Neutrophil (primary cell): Measurements from ENCODE around the gene SRSF6.
"Not testable (repeated sequence)": the region's sequence is repeated elsewhere in the genome, so short reads cannot be mapped to it uniquely, and the experiment has no call there.

Experiments used
- H3K27ac ChIP-seq: fragments of 200-600 bp; sonication (generic); 2 replicates; pipeline ENCODE4 v1.5.1; 2016; ENCODE audit warnings: mild to moderate bottlenecking, moderate library complexity
- H3K27me3 ChIP-seq: fragments of 200-600 bp; sonication (generic); 2 replicates; pipeline ENCODE4 v1.6.0; 2016; ENCODE audit warnings: mild to moderate bottlenecking
- H3K36me3 ChIP-seq: fragments of 200-600 bp; sonication (generic); 2 replicates; pipeline ENCODE4 v1.5.1; 2017
- H3K4me1 ChIP-seq, 2 experiments: fragments of 200-600 bp in 1 of 2; sonication (generic) in 1 of 2; 1 replicate in 1 of 2; 2 replicates in 1 of 2; pipeline versions ENCODE4 v1.5.1 to v1.6.1; 2013 to 2016; ENCODE audit warnings: low read depth in 1 of 2, low read length in 1 of 2, mild to moderate bottlenecking in 1 of 2, moderate library complexity in 1 of 2; ENCODE audit not compliant: control insufficient read depth in 1 of 2, insufficient read depth in 1 of 2
- H3K4me3 ChIP-seq, 2 experiments: fragments of 200-600 bp in 1 of 2; sonication (generic) in 1 of 2; 1 replicate in 1 of 2; 2 replicates in 1 of 2; pipeline ENCODE4 v1.5.1; 2013 to 2016; ENCODE audit warnings: low read depth in 1 of 2, low read length in 1 of 2, mild to moderate bottlenecking in 1 of 2, moderate library complexity in 1 of 2
- H3K9me3 ChIP-seq: fragments of 200-600 bp; sonication (generic); 2 replicates; pipeline ENCODE4 v1.5.1; 2016
- TF ChIP-seq, protein P1 (sequence below): fragments of 200-600 bp; sonication (generic); IDR thresholded peaks from 2 replicates; pipeline ENCODE4 v1.5.1; 2016; ENCODE audit warnings: antibody characterized with exemption

SRSF6 gene

DNA sequence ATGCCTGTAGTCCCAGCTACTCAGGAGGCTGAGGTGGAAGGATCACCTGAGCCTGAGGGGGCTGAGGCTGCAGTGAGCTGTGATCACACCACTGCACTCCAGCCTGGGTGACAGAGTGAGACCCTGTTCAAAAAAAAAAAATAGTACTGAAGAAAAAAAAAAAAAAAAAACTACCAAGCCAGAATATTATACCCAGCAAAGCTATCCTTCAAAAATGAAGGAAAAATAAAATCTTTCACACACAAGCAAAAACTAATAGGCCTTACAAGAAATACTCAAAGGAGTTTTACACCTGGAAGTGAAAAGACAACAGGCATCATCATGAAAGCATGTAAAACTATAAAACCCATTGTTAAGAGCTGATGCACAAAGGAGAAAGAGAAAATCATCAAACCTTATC, 37.5 kb upstream of the SRSF6 start:
- H3K27ac ChIP-seq, result no peak overlapping the region
- H3K4me3 ChIP-seq, result no peak overlapping the region
- no peaks in the 10 kb centered on the region for H3K9me3 ChIP-seq
- no peaks in the 10 kb centered on the region for H3K4me1 ChIP-seq
- no peaks in the 10 kb centered on the region for H3K36me3 ChIP-seq
- peaks cover 5% of the 10 kb centered on the region for H3K27me3 ChIP-seq
- TF ChIP-seq, protein P1, sequence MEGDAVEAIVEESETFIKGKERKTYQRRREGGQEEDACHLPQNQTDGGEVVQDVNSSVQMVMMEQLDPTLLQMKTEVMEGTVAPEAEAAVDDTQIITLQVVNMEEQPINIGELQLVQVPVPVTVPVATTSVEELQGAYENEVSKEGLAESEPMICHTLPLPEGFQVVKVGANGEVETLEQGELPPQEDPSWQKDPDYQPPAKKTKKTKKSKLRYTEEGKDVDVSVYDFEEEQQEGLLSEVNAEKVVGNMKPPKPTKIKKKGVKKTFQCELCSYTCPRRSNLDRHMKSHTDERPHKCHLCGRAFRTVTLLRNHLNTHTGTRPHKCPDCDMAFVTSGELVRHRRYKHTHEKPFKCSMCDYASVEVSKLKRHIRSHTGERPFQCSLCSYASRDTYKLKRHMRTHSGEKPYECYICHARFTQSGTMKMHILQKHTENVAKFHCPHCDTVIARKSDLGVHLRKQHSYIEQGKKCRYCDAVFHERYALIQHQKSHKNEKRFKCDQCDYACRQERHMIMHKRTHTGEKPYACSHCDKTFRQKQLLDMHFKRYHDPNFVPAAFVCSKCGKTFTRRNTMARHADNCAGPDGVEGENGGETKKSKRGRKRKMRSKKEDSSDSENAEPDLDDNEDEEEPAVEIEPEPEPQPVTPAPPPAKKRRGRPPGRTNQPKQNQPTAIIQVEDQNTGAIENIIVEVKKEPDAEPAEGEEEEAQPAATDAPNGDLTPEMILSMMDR, result no peak

- not testable (repeated sequence) for H3K9me3 ChIP-seq, H3K27ac ChIP-seq, H3K36me3 ChIP-seq, H3K27me3 ChIP-seq, H3K4me3 ChIP-seq, H3K4me1 ChIP-seq
Measured at GRCh38 chr20:43420913-43421312, 36.8 kb upstream of the SRSF6 start.

DNA sequence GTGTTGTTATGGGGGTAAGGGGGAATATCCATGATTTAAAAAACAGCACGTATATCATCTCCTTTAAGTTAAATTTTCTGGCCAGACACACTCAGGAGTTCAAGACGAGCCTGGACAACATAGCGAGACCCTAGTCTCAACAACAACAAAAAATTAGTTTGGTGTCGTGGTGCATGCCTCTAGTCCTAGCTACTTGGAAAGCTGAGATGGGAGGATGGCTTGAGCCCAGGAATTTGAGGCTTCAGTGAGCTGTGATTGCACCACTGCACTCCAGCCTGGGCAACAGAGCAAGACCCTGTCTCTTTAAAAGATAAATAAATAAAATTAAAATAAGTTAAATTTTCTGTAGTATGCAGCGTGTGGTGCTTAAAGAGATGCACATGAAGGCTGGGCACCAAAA, 31.5 kb upstream of the SRSF6 start:
- Histone ChIP-seq H3K4me1 (no peaks in the 10 kb centered on the region), H3K4me3 (no peak overlapping the region), H3K9me3 (no peaks in the 10 kb centered on the region), H3K27me3 (peaks cover 8% of the 10 kb centered on the region), H3K36me3 (no peaks in the 10 kb centered on the region), H3K27ac (no peak overlapping the region)
- TF ChIP-seq, protein P1, result no peak

GRCh38 chr20:43430265-43431133, 27.2 kb upstream of the SRSF6 start:
- no peaks in the 10 kb centered on the region for H3K36me3 ChIP-seq
- TF ChIP-seq, protein P1, result no peak
- no peaks in the 10 kb centered on the region for H3K4me1 ChIP-seq
- H3K27me3 ChIP-seq, result peaks cover 16% of the 10 kb centered on the region
- no peak overlapping the region for H3K27ac ChIP-seq
- H3K9me3 ChIP-seq, result no peaks in the 10 kb centered on the region
- no peak overlapping the region for H3K4me3 ChIP-seq

- H3K27ac ChIP-seq, result no peak overlapping the region
- no peaks in the 10 kb centered on the region for H3K4me1 ChIP-seq
- no peaks in the 10 kb centered on the region for H3K9me3 ChIP-seq
- TF ChIP-seq, protein P1, result no peak
- peaks cover 20% of the 10 kb centered on the region for H3K27me3 ChIP-seq
- H3K36me3 ChIP-seq, result no peaks in the 10 kb centered on the region
- H3K4me3 ChIP-seq, result no peak overlapping the region
Measured at GRCh38 chr20:43431134-43431519, 26.6 kb upstream of the SRSF6 start.

DNA sequence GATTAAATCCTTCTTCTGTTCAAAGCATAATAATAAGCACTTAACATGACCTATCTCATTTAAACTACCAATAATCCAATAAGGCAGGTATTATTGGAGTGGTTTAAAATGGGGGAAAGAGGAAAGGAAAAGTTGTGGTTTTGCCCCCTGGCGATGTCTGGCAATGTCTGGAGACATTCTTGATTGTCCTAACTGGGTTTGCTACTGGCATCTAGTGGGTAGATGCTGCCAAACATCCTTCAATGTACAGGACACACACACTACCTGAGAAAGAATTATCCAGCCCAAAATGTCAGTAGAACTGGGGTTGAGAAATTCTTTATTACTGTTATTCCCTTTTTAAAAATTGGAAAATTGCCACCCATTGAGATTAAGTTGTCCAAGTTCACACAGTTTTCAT, 25.2 kb upstream of the SRSF6 start:
- no peak overlapping the region for H3K27ac ChIP-seq
- TF ChIP-seq, protein P1, result no peak
- no peaks in the 10 kb centered on the region for H3K4me1 ChIP-seq
- peaks cover 26% of the 10 kb centered on the region for H3K27me3 ChIP-seq
- no peaks in the 10 kb centered on the region for H3K36me3 ChIP-seq
- H3K9me3 ChIP-seq, result no peaks in the 10 kb centered on the region
- no peak overlapping the region for H3K4me3 ChIP-seq
